Sigmoid colon (tissue), 7 donors: Measurements from ENCODE around the gene TSPAN16. TPM values are rescaled to one million over a fixed set of nuclear protein-coding genes. Genes with fewer than 3 reads are reported as not detected.
A peak's percentile ranks its signal among the peaks of the same experiment; 100 is the strongest.
"Not testable (repeated sequence)": the region's sequence is repeated elsewhere in the genome, so short reads cannot be mapped to it uniquely, and the experiment has no call there.

Experiments
- DNase-seq: peaks from one replicate; pipeline ENCODE4 v3.0.0-alpha.2; 2019
- H3K27ac ChIP-seq, 4 donors: fragments of 200-600 bp; sonication (generic); one replicate each; pipeline ENCODE4 v1.5.1; 2016 to 2019; ENCODE audit warnings: mild to moderate bottlenecking in 1 of 4
- H3K27me3 ChIP-seq, 3 donors: fragments of 200-600 bp; sonication (generic); one replicate each; pipeline ENCODE4 v1.5.1; 2019; ENCODE audit warnings: mild to moderate bottlenecking in 1 of 3
- H3K36me3 ChIP-seq, 4 donors: fragments of 200-600 bp; sonication (generic); one replicate each; pipeline ENCODE4 v1.5.1; 2016 to 2019
- H3K4me1 ChIP-seq, 4 donors: fragments of 200-600 bp; sonication (generic); one replicate each; pipeline ENCODE4 v1.5.1; 2017 to 2019
- H3K4me3 ChIP-seq, 4 donors: fragments of 200-600 bp; sonication (generic); one replicate each; pipeline ENCODE4 v1.5.1; 2017 to 2019; ENCODE audit warnings: mild to moderate bottlenecking in 2 of 4, moderate library complexity in 1 of 4
- H3K9me3 ChIP-seq, 4 donors: fragments of 200-600 bp in 3 of 4; sonication (generic) in 3 of 4; one replicate each; pipeline versions ENCODE4 v1.5.1 to v1.6.1; 2013 to 2019
- EP300 ChIP-seq, 4 donors: sonication (generic); formaldehyde crosslinking; IDR thresholded peaks; one replicate each; pipeline ENCODE4 v1.6.1; 2017; ENCODE audit warnings: antibody characterized with exemption in 4 of 4
- POLR2A ChIP-seq, 2 donors: fragments of 450-650 bp; IDR thresholded peaks; one replicate each; pipeline ENCODE4 v1.6.1; 2016; ENCODE audit warnings: antibody characterized with exemption in 2 of 2, mild to moderate bottlenecking in 2 of 2, moderate library complexity in 2 of 2
- POLR2AphosphoS5 ChIP-seq, 4 donors: sonication (generic); formaldehyde crosslinking; IDR thresholded peaks; one replicate each; pipeline ENCODE4 v1.6.1; 2017; ENCODE audit warnings: antibody characterized with exemption in 4 of 4
- WGBS, 2 donors: extraction: QIAGEN DNeasy Blood & Tissue Kit; methylation state at CpG; one replicate each; pipeline ENCODE4 v1.1.7; 2013; 5-methylcytosine and 5-hydroxymethylcytosine counted together
- intact Hi-C: fragments of 100-400 bp; cut with DNase I; formaldehyde crosslinking; loops from one replicate; pipeline ENCODE4 v1.15.1; 2023
- polyA plus RNA-seq, 3 donors: library from polyadenylated mRNA; stranded (reverse); fragments of 200-250 nt; gene quantifications; one replicate each; pipeline ENCODE4 v1.2.3, GENCODE V29; 2013
- total RNA-seq, 4 donors: library from RNA; depleted of rRNA; stranded (reverse); fragments of >200 nt; gene quantifications; one replicate each; pipeline ENCODE4 v1.1.0, GENCODE V29; 2016
- TF ChIP-seq, protein P1 (sequence below), 4 experiments: fragments of 450-650 bp in 3 of 4; fragments of 200-600 bp in 1 of 4; IDR thresholded peaks; one replicate each; pipeline ENCODE4 v1.5.1; 2016 to 2019; ENCODE audit warnings: antibody characterized with exemption in 4 of 4, mild to moderate bottlenecking in 3 of 4, moderate library complexity in 2 of 4
- donor health status: healthy with polysubstance abuse.
- donor health status: Bipolar disorder and iron deficiency.
- donor health status: healthy.

TSPAN16 gene
- total and polyA plus RNA-seq, 7 donors: 0.07 TPM; not detected in 6

DNA sequence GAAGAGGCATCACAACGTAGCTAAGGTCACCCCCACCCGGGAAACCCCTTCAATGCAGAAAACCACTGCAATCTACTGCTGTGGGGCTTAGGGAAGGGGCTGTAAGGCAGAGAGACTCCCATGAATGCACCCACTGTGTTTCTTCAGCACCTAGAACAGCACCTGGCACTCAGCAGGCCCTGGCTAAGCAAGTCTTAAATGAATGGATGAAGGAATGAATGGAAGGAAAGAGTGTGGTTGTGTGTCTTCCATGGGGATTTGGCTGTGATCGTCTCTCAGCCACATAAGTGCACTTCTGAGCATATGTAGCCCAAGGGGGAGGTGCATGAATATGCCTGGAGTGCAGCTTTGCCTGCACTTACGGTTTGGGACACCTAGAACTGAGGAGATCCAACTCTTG is 53.2 kb downstream of the TSPAN16 start:
- WGBS, 2 donors: 92 to 95% methylated on average over 4 of the region's 4 CpGs
- no peaks in the 10 kb centered on the region for H3K36me3 ChIP-seq
- TF ChIP-seq EP300 (IDR thresholded peaks at IDR 0.05) (no peak), POLR2A (IDR thresholded peaks at IDR 0.05) (no peak), POLR2AphosphoS5 (IDR thresholded peaks at IDR 0.05) (no peak)
- TF ChIP-seq, protein P1, sequence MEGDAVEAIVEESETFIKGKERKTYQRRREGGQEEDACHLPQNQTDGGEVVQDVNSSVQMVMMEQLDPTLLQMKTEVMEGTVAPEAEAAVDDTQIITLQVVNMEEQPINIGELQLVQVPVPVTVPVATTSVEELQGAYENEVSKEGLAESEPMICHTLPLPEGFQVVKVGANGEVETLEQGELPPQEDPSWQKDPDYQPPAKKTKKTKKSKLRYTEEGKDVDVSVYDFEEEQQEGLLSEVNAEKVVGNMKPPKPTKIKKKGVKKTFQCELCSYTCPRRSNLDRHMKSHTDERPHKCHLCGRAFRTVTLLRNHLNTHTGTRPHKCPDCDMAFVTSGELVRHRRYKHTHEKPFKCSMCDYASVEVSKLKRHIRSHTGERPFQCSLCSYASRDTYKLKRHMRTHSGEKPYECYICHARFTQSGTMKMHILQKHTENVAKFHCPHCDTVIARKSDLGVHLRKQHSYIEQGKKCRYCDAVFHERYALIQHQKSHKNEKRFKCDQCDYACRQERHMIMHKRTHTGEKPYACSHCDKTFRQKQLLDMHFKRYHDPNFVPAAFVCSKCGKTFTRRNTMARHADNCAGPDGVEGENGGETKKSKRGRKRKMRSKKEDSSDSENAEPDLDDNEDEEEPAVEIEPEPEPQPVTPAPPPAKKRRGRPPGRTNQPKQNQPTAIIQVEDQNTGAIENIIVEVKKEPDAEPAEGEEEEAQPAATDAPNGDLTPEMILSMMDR (IDR thresholded peaks at IDR 0.05): no peak
- H3K4me1 ChIP-seq: peaks cover 0 to 23% (median 22%) of the 10 kb centered on the region in 4 donors
- H3K9me3 ChIP-seq: no peaks in the 10 kb centered on the region
- intact Hi-C loops: no loop called here
- DNase-seq: no peak
- no peak overlapping the region for H3K27ac ChIP-seq
- H3K4me3 ChIP-seq: no peak overlapping the region
- no peaks in the 10 kb centered on the region for H3K27me3 ChIP-seq

DNA sequence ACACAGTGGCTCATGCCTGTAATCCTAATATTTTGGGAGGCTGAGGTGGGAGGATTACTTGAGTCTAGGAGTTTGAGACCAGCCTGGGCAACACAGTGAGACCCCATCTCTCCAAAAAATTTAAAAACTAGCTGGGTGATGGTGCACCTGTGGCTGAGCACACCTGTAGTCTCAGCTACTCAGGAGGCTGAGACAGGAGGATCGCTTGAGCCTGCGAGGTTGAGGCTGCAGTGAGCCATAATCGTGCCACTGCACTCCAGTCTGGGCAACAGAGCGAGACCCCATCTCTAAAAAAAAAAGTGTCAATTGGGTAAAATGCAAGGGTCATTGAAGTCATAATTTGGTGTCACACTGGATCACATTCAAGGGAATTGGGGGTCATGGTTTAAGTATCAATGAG is 58.1 kb downstream of the TSPAN16 start:
- 95% methylated on average over 4 of the region's 4 CpGs for WGBS, 2 donors
- H3K9me3 ChIP-seq: not testable (repeated sequence)

DNA sequence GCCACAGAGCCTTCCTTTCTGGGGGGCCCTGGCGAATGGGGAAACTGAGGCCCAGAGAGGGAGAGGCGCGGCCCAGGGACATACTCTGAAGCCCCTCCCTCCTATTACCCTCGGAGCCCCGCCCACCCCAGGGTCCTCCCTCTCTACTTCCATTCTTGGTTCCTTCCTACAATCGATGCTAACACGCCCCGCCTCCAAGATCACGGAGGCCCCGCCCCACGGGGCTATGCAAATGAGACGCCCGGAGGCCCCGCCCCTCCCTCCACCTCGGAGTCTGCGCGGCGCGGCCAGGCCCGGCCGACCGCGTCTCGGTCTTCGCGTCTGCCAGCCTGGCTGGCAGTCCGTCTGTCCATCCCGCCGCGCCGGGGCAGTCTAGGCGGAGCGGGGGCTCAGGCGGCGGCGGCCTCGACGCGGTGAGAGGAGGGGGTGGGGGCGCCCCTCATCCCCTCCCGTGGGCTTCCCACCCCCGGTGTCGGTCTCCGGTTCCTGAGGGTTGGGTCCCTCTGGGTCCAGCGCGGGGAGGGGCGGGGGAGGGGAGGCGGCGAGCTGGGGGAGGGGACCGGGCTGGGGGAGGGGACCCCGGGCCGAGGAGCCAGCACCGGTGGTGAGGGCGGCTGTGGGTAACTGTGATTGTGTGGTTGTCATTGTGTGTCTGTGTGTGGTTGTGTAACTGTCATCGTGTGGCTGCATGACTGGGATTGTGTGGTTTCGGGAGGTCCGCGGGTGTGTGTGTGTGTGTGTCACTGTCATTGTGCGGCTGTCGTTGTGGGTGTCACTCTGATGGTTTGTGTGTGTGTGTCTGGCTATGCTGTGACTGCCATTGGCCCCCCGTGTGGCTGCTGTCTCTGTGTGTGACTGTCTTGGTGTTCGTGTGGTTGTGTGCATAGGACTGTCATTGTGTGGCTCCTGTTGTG is 59.5 kb downstream of the TSPAN16 start, which contains the start of gene PLPPR2:
TSS of gene PLPPR2 (plus strand) at position 273 of the 914 bp plus-strand sequence. CDS start 2,242 bp downstream, outside the sequence.
- Histone ChIP-seq H3K4me3 (peak within 1 kb of the TSS; percentile 86 to 95 (median 88)), H3K9me3 (no peaks in the 10 kb centered on the region), H3K36me3 (peaks cover 0 to 19% (median 8%) of the 10 kb centered on the region in 4 donors), H3K4me1 (peaks cover 0 to 26% (median 20%) of the 10 kb centered on the region in 4 donors), H3K27ac (peak within 1 kb of the TSS; percentile 83 to 87 (median 84)), H3K27me3 (no peaks in the 10 kb centered on the region)
- peak; percentile 97 for DNase-seq
- WGBS, 2 donors: 4 to 6% methylated on average over 62 of the region's 62 CpGs
- TF ChIP-seq POLR2A (IDR thresholded peaks at IDR 0.05): peak; percentile 22 to 54
- TF ChIP-seq POLR2AphosphoS5 (IDR thresholded peaks at IDR 0.05): peak; percentile 79 to 88 (median 85)
- TF ChIP-seq, protein P1 (IDR thresholded peaks at IDR 0.05): no peak
- no peak for TF ChIP-seq EP300 (IDR thresholded peaks at IDR 0.05)
- intact Hi-C loops: no loop called here

More for the DNA sequence above, 58.1 kb downstream of the TSPAN16 start:
- H3K4me1 ChIP-seq: peaks cover 0 to 26% (median 20%) of the 10 kb centered on the region in 4 donors
- intact Hi-C loops, DNase-seq, H3K4me3 ChIP-seq, H3K27me3 ChIP-seq, H3K36me3 ChIP-seq, H3K27ac ChIP-seq: not testable (repeated sequence)

DNA sequence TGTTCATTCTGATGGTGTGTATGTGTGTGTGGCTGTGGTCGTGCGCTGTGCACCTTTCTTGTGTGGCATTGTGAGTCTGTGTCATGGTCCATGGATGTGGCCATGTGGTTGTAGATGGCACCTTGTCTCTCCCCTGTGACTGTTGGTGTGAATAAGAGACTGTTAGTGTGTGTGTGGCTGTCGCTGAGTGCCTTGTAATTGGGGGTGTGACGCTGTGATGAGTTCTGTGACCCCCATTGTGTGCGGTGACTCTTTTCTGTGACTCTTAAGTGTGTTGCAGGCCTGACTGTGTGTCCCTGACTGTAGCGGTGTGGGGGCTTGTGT is 60.1 kb downstream of the TSPAN16 start:
- TF ChIP-seq EP300 (IDR thresholded peaks at IDR 0.05) (no peak), POLR2A (IDR thresholded peaks at IDR 0.05) (no peak), POLR2AphosphoS5 (IDR thresholded peaks at IDR 0.05) (no peak)
- TF ChIP-seq, protein P1 (IDR thresholded peaks at IDR 0.05): no peak
- peak overlapping the region; percentile 86 to 95 (median 88) for H3K4me3 ChIP-seq
- no peak for DNase-seq
- intact Hi-C loops: no loop called here
- H3K4me1 ChIP-seq: peaks cover 0 to 26% (median 20%) of the 10 kb centered on the region in 4 donors
- H3K27me3 ChIP-seq: no peaks in the 10 kb centered on the region
- peaks cover 0 to 25% (median 8%) of the 10 kb centered on the region in 4 donors for H3K36me3 ChIP-seq
- 80 to 86% methylated on average over 6 of the region's 6 CpGs for WGBS, 2 donors
- peak overlapping the region; percentile 83 to 87 (median 84) for H3K27ac ChIP-seq
- H3K9me3 ChIP-seq: no peaks in the 10 kb centered on the region
